Loucy (cell line): ENCODE measurements around the gene CDK1.

Experiments
- H2AFZ ChIP-seq: fragments of 200-600 bp; sonication (generic); 2 replicates; pipeline ENCODE4 v1.6.0; 2016; ENCODE audit warnings: antibody characterized with exemption, mild to moderate bottlenecking, low read length, moderate library complexity
- H3F3A ChIP-seq: fragments of 200-600 bp; 2 replicates; pipeline ENCODE4 v1.6.0; 2016; ENCODE audit warnings: antibody characterized with exemption, low read depth, mild to moderate bottlenecking
- H3K27me3 ChIP-seq: fragments of 200-600 bp; sonication (generic); 2 replicates; pipeline ENCODE4 v1.6.1; 2014; ENCODE audit warnings: low read length, mild to moderate bottlenecking; ENCODE audit not compliant: insufficient read depth, poor library complexity, severe bottlenecking
- H3K36me3 ChIP-seq: fragments of 200-600 bp; sonication (generic); 2 replicates; pipeline ENCODE4 v1.6.1; 2016; ENCODE audit warnings: low read length; ENCODE audit not compliant: insufficient read depth
- H3K4me1 ChIP-seq: fragments of 200-600 bp; sonication (generic); 2 replicates; pipeline ENCODE4 v1.5.1; 2014; ENCODE audit warnings: low read length, mild to moderate bottlenecking; ENCODE audit not compliant: insufficient read depth, poor library complexity, severe bottlenecking
- H3K4me2 ChIP-seq: fragments of 200-600 bp; sonication (generic); 2 replicates; pipeline ENCODE4 v1.6.0; 2014; ENCODE audit warnings: antibody characterized with exemption, low read length, low read depth, mild to moderate bottlenecking; ENCODE audit not compliant: poor library complexity, severe bottlenecking
- H3K4me3 ChIP-seq: fragments of 200-600 bp; sonication (generic); 2 replicates; pipeline ENCODE4 v1.5.1; 2014; ENCODE audit warnings: low read length, mild to moderate bottlenecking, mixed read lengths; ENCODE audit not compliant: poor library complexity, severe bottlenecking
- H3K79me2 ChIP-seq: fragments of 200-600 bp; sonication (generic); 2 replicates; pipeline ENCODE4 v1.6.1; 2014; ENCODE audit warnings: low read length; ENCODE audit not compliant: insufficient read depth
- H3K9ac ChIP-seq: fragments of 200-600 bp; sonication (generic); 2 replicates; pipeline ENCODE4 v1.6.0; 2014; ENCODE audit warnings: mild to moderate bottlenecking, low read depth, low read length, moderate library complexity; ENCODE audit not compliant: poor library complexity, severe bottlenecking
- H3K9me2 ChIP-seq: fragments of 200-600 bp; sonication (generic); replicated peaks from 2 replicates; pipeline ENCODE4 v1.6.1; 2016; ENCODE audit warnings: low read depth, low read length, mixed read lengths
- H3K9me3 ChIP-seq: fragments of 200-600 bp; sonication (generic); 2 replicates; pipeline ENCODE4 v1.6.1; 2014; ENCODE audit warnings: mild to moderate bottlenecking, antibody characterized with exemption, low read length, low read depth; ENCODE audit not compliant: insufficient read depth
- H4K20me1 ChIP-seq: fragments of 200-600 bp; sonication (generic); 2 replicates; pipeline ENCODE4 v1.6.0; 2014; ENCODE audit warnings: antibody characterized with exemption, low read length, mild to moderate bottlenecking; ENCODE audit not compliant: insufficient read depth, poor library complexity, severe bottlenecking
- CTCF ChIP-seq: fragments of 200-600 bp; sonication (generic); conservative IDR thresholded peaks from 2 replicates; pipeline ENCODE4 v1.5.1; 2014; ENCODE audit warnings: mild to moderate bottlenecking, antibody characterized with exemption, low read length
- EZH2phosphoT487 ChIP-seq: fragments of 200-600 bp; IDR thresholded peaks from 2 replicates; pipeline ENCODE4 v1.6.1; 2018; ENCODE audit warnings: antibody characterized with exemption, mild to moderate bottlenecking, moderate library complexity, borderline replicate concordance

CDK1 gene

DNA sequence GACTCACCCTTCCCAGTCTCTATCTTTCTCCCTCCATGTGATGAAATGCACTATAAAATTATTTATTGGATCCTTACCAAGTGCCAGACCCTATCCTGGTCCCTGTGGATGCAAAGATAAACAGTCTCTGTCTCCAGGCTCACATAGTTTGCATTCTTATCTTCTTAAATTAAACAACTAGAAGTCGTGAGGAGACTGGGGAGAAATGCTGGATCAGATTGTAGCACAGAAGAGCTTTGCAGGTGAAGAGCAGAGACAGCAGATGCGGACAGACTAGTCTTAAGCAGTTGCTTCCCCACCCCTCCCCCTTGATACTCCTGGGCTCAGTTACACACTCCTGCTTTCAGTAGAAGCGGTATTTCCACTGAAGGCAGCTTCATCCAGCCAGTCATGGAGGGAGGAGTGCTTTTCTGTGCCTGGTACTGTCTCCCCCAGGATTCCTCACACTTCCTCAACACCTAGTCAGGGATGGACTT, 20.8 kb upstream of the CDK1 start:
- H2AFZ ChIP-seq = no peak overlapping the region
- TF ChIP-seq EZH2phosphoT487 = no peak
- no peak for TF ChIP-seq CTCF
- H3K27me3 ChIP-seq = no peaks in the 10 kb centered on the region
- H3K4me2 ChIP-seq = no peak overlapping the region
- no peaks in the 10 kb centered on the region for H3K36me3 ChIP-seq
- no peaks in the 10 kb centered on the region for H3K9me3 ChIP-seq
- no peaks in the 10 kb centered on the region for H3K79me2 ChIP-seq
- H3K4me1 ChIP-seq = no peaks in the 10 kb centered on the region
- no peaks in the 10 kb centered on the region for H3F3A ChIP-seq
- no peaks in the 10 kb centered on the region for H4K20me1 ChIP-seq
- H3K9me2 ChIP-seq = no peaks in the 10 kb centered on the region
- no peak overlapping the region for H3K9ac ChIP-seq
- H3K4me3 ChIP-seq = no peak overlapping the region

DNA sequence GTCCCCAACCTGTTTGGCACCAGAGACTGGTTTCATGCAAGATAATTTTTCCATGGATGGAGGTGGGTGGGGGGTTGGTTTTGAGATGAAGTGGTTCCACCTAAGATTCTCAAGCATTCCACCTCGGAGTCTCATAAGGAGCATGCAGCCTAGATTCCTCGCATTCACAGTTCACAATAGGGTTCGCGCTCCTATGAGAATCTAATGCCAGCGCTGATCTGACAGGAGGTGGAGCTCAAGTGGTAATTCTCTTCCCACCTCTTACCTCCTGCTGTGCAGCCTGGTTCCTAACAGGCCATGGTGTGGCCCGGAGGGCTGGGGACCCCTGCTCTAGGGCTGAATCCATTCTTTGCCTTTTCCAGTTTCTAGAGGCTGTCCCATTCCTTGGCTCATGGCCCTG, 19.1 kb upstream of the CDK1 start:
- no peaks in the 10 kb centered on the region for H3K4me1 ChIP-seq

DNA sequence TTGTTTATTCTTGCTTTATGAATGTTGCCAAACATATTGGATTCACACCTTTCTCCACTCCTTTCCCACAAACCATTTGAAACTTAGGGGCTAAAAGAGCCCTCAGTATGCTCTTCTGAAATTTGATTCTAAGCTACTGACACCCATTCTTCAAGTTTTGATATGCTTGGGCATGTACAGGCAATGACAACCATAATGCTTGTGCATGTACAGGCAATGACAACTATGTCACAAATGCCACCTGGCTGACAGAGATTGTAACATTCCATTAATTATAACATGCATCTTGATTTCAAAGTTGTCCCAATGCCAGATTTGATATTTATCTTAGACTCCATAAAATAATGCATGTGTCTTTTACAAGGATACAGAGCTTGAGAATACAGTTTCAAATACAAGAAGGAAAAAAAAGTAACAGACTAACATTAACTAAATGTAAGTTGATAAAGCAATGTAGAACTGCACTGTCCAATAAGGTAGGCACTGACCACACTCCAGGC, 17.5 kb upstream of the CDK1 start:
- no peaks in the 10 kb centered on the region for H3K36me3 ChIP-seq
- no peak overlapping the region for H3K9ac ChIP-seq
- no peaks in the 10 kb centered on the region for H3K9me2 ChIP-seq
- no peaks in the 10 kb centered on the region for H3K9me3 ChIP-seq
- no peaks in the 10 kb centered on the region for H4K20me1 ChIP-seq
- no peaks in the 10 kb centered on the region for H3K4me1 ChIP-seq
- no peaks in the 10 kb centered on the region for H3F3A ChIP-seq
- H3K4me3 ChIP-seq = no peak overlapping the region
- TF ChIP-seq CTCF (no peak), EZH2phosphoT487 (no peak)
- H2AFZ ChIP-seq = no peak overlapping the region
- no peaks in the 10 kb centered on the region for H3K79me2 ChIP-seq
- no peaks in the 10 kb centered on the region for H3K27me3 ChIP-seq
- no peak overlapping the region for H3K4me2 ChIP-seq

More for the DNA sequence above, 19.1 kb upstream of the CDK1 start:
- Histone ChIP-seq H3K27me3 (no peaks in the 10 kb centered on the region), H3K9ac (no peak overlapping the region), H2AFZ (no peak overlapping the region), H3K4me3 (no peak overlapping the region), H3K36me3 (no peaks in the 10 kb centered on the region), H4K20me1 (no peaks in the 10 kb centered on the region), H3K4me2 (no peak overlapping the region), H3F3A (no peaks in the 10 kb centered on the region), H3K79me2 (no peaks in the 10 kb centered on the region), H3K9me2 (no peaks in the 10 kb centered on the region), H3K9me3 (no peaks in the 10 kb centered on the region)
- TF ChIP-seq EZH2phosphoT487 (no peak), CTCF (no peak)
